MM.1S (cell line): Measurements from ENCODE around the gene KIAA0930.

Experiments used
- CTCF ChIP-seq: fragments of 300-600 bp; sonication (generic); IDR thresholded peaks from 2 replicates; pipeline ENCODE4 v1.5.1; 2016; ENCODE audit warnings: antibody characterized with exemption, low read length, mixed read lengths
- EZH2 ChIP-seq: fragments of 300-600 bp; sonication (generic); optimal IDR thresholded peaks from 2 replicates; pipeline ENCODE3; 2017; ENCODE audit warnings: low read depth, mild to moderate bottlenecking, antibody characterized with exemption, low read length, mixed read lengths

GRCh38 chr22:45265535-45265934 is 24.8 kb upstream of the KIAA0930 start:
- no peak for TF ChIP-seq CTCF
- TF ChIP-seq EZH2, result no peak
